GM23338 (cell line): ENCODE data around the gene OR10A2. TPM values are rescaled to one million over a fixed set of nuclear protein-coding genes. Genes with fewer than 3 reads are reported as not detected.
"Not testable (repeated sequence)": the region's sequence is repeated elsewhere in the genome, so short reads cannot be mapped to it uniquely, and the experiment has no call there.

ENCODE experiments used
- ATAC-seq: fragments of 200-7000 bp; cut with Tn5 transposase; 3 replicates; pipeline ENCODE4 v1.9.1; 2020
- DNase-seq: peaks from one replicate; pipeline ENCODE4 v3.0.0-alpha.2; 2015; ENCODE audit warnings: low spot score
- H2AFZ ChIP-seq: fragments of 200-600 bp; sonication (generic); 2 replicates; pipeline ENCODE4 v1.8.0; 2016; ENCODE audit warnings: antibody characterized with exemption, mild to moderate bottlenecking, moderate library complexity
- H3F3A ChIP-seq: fragments of 200-600 bp; sonication (generic); replicated peaks from 2 replicates; pipeline ENCODE4 v1.8.0; 2017; ENCODE audit warnings: antibody characterized with exemption, mixed run types, low read depth
- H3K27ac ChIP-seq: fragments of 200-600 bp; sonication (generic); 2 replicates; pipeline ENCODE4 v1.6.1; 2016; ENCODE audit warnings: low read depth
- H3K27me3 ChIP-seq: fragments of 200-600 bp; sonication (generic); 2 replicates; pipeline ENCODE4 v1.8.0; 2016; ENCODE audit warnings: mild to moderate bottlenecking, mixed run types, moderate library complexity; ENCODE audit not compliant: insufficient read depth
- H3K36me3 ChIP-seq: fragments of 200-600 bp; sonication (generic); 2 replicates; pipeline ENCODE4 v1.8.0; 2016; ENCODE audit warnings: mild to moderate bottlenecking; ENCODE audit not compliant: insufficient read depth
- H3K4me1 ChIP-seq: fragments of 200-600 bp; sonication (generic); 2 replicates; pipeline ENCODE4 v1.8.0; 2016; ENCODE audit warnings: mild to moderate bottlenecking, moderate library complexity; ENCODE audit not compliant: insufficient read depth
- H3K4me2 ChIP-seq: fragments of 200-600 bp; sonication (generic); 2 replicates; pipeline ENCODE4 v1.7.1; 2017; ENCODE audit warnings: mixed run types
- H3K4me3 ChIP-seq: fragments of 200-600 bp; sonication (generic); 2 replicates; pipeline ENCODE4 v1.6.1; 2016; ENCODE audit warnings: mixed run types
- H3K79me2 ChIP-seq: fragments of 200-600 bp; sonication (generic); replicated peaks from 2 replicates; pipeline ENCODE4 v1.8.0; 2017; ENCODE audit warnings: mild to moderate bottlenecking; ENCODE audit not compliant: insufficient read depth
- H3K9me2 ChIP-seq: fragments of 200-600 bp; sonication (generic); 2 replicates; pipeline ENCODE4 v1.8.0; 2017; ENCODE audit not compliant: insufficient read depth
- H4K20me1 ChIP-seq: fragments of 200-600 bp; sonication (generic); replicated peaks from 2 replicates; pipeline ENCODE4 v1.8.0; 2017; ENCODE audit warnings: mild to moderate bottlenecking; ENCODE audit not compliant: insufficient read depth
- H3K27ac Mint-ChIP-seq: 2 replicates; pipeline ENCODE4 v1.8.0; 2020; ENCODE audit warnings: inconsistent platforms, mild to moderate bottlenecking, moderate library complexity, mixed read lengths
- H3K27me3 Mint-ChIP-seq: 3 replicates; pipeline ENCODE4 v1.8.0; 2022; ENCODE audit warnings: low read depth, mild to moderate bottlenecking, moderate library complexity, mixed read lengths, inconsistent platforms; ENCODE audit not compliant: insufficient read depth, poor library complexity
- H3K36me3 Mint-ChIP-seq: 3 replicates; pipeline ENCODE4 v1.8.0; 2021; ENCODE audit warnings: low read depth, mild to moderate bottlenecking, inconsistent platforms, moderate library complexity, mixed read lengths
- H3K4me1 Mint-ChIP-seq: 3 replicates; pipeline ENCODE4 v1.8.0; 2020; ENCODE audit warnings: mild to moderate bottlenecking, inconsistent platforms, mixed read lengths
- H3K4me3 Mint-ChIP-seq: 3 replicates; pipeline ENCODE4 v1.8.0; 2021; ENCODE audit warnings: moderate library complexity, mild to moderate bottlenecking, inconsistent platforms, mixed read lengths
- H3K9me3 Mint-ChIP-seq: 3 replicates; pipeline ENCODE4 v1.8.0; 2020; ENCODE audit warnings: moderate library complexity, mild to moderate bottlenecking, inconsistent platforms, mixed read lengths
- EZH2 ChIP-seq: fragments of 200-600 bp; sonication (generic); IDR thresholded peaks from one replicate; pipeline ENCODE4 v1.8.0; 2017; ENCODE audit warnings: antibody characterized with exemption, mild to moderate bottlenecking, low read depth; ENCODE audit not compliant: unreplicated experiment
- EZH2phosphoT487 ChIP-seq: fragments of 200-600 bp; sonication (generic); IDR thresholded peaks from one replicate; pipeline ENCODE4 v1.8.1; 2018; ENCODE audit warnings: antibody characterized with exemption; ENCODE audit not compliant: unreplicated experiment
- JUNB ChIP-seq: IDR thresholded peaks from one replicate; pipeline ENCODE4 v1.6.1; 2016; ENCODE audit warnings: antibody characterized with exemption; ENCODE audit not compliant: unreplicated experiment
- NANOG ChIP-seq: IDR thresholded peaks from 2 replicates; pipeline ENCODE4 v1.6.1; 2016; ENCODE audit warnings: antibody characterized with exemption, borderline replicate concordance
- POLR2AphosphoS5 ChIP-seq: IDR thresholded peaks from 2 replicates; pipeline ENCODE4 v1.6.1; 2016; ENCODE audit warnings: antibody characterized with exemption, low read depth
- STAT1 ChIP-seq: IDR thresholded peaks from one replicate; pipeline ENCODE4 v1.6.1; 2016; ENCODE audit warnings: antibody characterized with exemption; ENCODE audit not compliant: unreplicated experiment
- ZNF114 ChIP-seq: fragments of 250-450 bp; sonication (Bioruptor Pico); IDR thresholded peaks from 2 replicates; pipeline ENCODE4 v1.5.0; 2020; ENCODE audit warnings: mild to moderate bottlenecking, moderate library complexity
- ZNF331 ChIP-seq: fragments of 250-450 bp; sonication (Bioruptor Pico); IDR thresholded peaks from 2 replicates; pipeline ENCODE4 v1.5.0; 2020; ENCODE audit warnings: low read depth, mild to moderate bottlenecking, moderate library complexity
- polyA plus RNA-seq: library from polyadenylated mRNA; unstranded; fragments of >200 nt; fragmentation: Nextera tagmentation; extraction: Ambion mirVana; gene quantifications from 2 replicates; pipeline ENCODE4 v1.2.1, GENCODE V29; 2016
- total RNA-seq: library from RNA; depleted of rRNA; stranded (reverse); fragments of >200 nt; shearing (Covaris generic); gene quantifications from 2 replicates; pipeline ENCODE4 v1.2.3, GENCODE V29; 2014
- TF ChIP-seq, protein P1 (sequence below): fragments of 250-450 bp; sonication (Bioruptor Pico); IDR thresholded peaks from 2 replicates; pipeline ENCODE4 v1.5.0; 2020; ENCODE audit warnings: mild to moderate bottlenecking, moderate library complexity
- TF ChIP-seq, protein P2 (sequence below): IDR thresholded peaks from 2 replicates; pipeline ENCODE4 v1.6.1; 2016; ENCODE audit warnings: antibody characterized with exemption
- TF ChIP-seq, protein P3 (sequence below): IDR thresholded peaks from one replicate; pipeline ENCODE4 v1.6.1; 2018; ENCODE audit warnings: antibody characterized with exemption; ENCODE audit not compliant: unreplicated experiment
- TF ChIP-seq, protein P4 (sequence below), 2 experiments: fragments of 200-600 bp in 1 of 2; sonication (generic) in 1 of 2; conservative IDR thresholded peaks; 2 replicates each; pipeline versions ENCODE4 v1.5.1 to v1.6.1; 2016 to 2017; ENCODE audit warnings: antibody characterized with exemption in 2 of 2, low read depth in 2 of 2, mild to moderate bottlenecking in 2 of 2, moderate library complexity in 1 of 2

OR10A2 gene
- total and polyA plus RNA-seq, 2 experiments from 2014 or later = 0.27 TPM; not detected in 1

DNA sequence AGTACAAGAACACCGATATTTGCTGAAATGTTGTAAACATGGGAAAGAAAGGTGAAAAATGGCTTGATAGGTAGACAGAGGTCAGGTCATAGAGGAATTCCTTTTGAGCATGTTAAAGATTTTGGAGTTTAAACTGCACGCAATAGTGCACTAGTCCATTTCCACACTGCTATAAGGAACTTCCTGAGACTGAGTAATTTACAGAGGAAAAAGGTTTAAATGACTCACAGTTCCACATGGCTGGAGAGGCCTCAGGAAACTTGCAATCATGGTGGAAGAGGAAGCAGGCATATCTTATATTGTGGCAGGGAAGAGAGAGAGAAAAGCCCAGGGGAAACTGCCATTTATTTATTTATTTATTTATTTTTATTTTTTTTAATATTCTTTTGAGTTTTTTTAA lies 12.3 kb upstream of the OR10A2 start:
- Histone ChIP-seq H3K27me3 (no peaks in the 10 kb centered on the region), H4K20me1 (no peaks in the 10 kb centered on the region), H3K4me1 (peaks cover 7% of the 10 kb centered on the region; the same call in 1 of the 2 replicates), H3K79me2 (no peaks in the 10 kb centered on the region), H3K27ac (no peak overlapping the region), H3K36me3 (no peaks in the 10 kb centered on the region), H3K4me2 (no peak overlapping the region), H3K4me3 (no peak overlapping the region), H2AFZ (no peak overlapping the region), H3K9me2 (peaks cover 27% of the 10 kb centered on the region; the same call in 1 of the 2 replicates), H3F3A (no peaks in the 10 kb centered on the region)
- no peak for TF ChIP-seq POLR2AphosphoS5
- TF ChIP-seq, protein P1, sequence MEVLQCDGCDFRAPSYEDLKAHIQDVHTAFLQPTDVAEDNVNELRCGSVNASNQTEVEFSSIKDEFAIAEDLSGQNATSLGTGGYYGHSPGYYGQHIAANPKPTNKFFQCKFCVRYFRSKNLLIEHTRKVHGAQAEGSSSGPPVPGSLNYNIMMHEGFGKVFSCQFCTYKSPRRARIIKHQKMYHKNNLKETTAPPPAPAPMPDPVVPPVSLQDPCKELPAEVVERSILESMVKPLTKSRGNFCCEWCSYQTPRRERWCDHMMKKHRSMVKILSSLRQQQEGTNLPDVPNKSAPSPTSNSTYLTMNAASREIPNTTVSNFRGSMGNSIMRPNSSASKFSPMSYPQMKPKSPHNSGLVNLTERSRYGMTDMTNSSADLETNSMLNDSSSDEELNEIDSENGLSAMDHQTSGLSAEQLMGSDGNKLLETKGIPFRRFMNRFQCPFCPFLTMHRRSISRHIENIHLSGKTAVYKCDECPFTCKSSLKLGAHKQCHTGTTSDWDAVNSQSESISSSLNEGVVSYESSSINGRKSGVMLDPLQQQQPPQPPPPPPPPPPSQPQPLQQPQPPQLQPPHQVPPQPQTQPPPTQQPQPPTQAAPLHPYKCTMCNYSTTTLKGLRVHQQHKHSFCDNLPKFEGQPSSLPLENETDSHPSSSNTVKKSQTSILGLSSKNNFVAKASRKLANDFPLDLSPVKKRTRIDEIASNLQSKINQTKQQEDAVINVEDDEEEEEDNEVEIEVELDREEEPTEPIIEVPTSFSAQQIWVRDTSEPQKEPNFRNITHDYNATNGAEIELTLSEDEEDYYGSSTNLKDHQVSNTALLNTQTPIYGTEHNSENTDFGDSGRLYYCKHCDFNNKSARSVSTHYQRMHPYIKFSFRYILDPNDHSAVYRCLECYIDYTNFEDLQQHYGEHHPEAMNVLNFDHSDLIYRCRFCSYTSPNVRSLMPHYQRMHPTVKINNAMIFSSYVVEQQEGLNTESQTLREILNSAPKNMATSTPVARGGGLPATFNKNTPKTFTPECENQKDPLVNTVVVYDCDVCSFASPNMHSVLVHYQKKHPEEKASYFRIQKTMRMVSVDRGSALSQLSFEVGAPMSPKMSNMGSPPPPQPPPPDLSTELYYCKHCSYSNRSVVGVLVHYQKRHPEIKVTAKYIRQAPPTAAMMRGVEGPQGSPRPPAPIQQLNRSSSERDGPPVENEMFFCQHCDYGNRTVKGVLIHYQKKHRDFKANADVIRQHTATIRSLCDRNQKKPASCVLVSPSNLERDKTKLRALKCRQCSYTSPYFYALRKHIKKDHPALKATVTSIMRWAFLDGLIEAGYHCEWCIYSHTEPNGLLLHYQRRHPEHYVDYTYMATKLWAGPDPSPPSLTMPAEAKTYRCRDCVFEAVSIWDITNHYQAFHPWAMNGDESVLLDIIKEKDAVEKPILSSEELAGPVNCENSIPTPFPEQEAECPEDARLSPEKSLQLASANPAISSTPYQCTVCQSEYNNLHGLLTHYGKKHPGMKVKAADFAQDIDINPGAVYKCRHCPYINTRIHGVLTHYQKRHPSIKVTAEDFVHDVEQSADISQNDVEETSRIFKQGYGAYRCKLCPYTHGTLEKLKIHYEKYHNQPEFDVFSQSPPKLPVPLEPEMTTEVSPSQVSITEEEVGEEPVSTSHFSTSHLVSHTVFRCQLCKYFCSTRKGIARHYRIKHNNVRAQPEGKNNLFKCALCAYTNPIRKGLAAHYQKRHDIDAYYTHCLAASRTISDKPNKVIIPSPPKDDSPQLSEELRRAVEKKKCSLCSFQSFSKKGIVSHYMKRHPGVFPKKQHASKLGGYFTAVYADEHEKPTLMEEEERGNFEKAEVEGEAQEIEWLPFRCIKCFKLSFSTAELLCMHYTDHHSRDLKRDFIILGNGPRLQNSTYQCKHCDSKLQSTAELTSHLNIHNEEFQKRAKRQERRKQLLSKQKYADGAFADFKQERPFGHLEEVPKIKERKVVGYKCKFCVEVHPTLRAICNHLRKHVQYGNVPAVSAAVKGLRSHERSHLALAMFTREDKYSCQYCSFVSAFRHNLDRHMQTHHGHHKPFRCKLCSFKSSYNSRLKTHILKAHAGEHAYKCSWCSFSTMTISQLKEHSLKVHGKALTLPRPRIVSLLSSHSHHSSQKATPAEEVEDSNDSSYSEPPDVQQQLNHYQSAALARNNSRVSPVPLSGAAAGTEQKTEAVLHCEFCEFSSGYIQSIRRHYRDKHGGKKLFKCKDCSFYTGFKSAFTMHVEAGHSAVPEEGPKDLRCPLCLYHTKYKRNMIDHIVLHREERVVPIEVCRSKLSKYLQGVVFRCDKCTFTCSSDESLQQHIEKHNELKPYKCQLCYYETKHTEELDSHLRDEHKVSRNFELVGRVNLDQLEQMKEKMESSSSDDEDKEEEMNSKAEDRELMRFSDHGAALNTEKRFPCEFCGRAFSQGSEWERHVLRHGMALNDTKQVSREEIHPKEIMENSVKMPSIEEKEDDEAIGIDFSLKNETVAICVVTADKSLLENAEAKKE = no peak
- no peak for TF ChIP-seq EZH2phosphoT487
- TF ChIP-seq, protein P2, sequence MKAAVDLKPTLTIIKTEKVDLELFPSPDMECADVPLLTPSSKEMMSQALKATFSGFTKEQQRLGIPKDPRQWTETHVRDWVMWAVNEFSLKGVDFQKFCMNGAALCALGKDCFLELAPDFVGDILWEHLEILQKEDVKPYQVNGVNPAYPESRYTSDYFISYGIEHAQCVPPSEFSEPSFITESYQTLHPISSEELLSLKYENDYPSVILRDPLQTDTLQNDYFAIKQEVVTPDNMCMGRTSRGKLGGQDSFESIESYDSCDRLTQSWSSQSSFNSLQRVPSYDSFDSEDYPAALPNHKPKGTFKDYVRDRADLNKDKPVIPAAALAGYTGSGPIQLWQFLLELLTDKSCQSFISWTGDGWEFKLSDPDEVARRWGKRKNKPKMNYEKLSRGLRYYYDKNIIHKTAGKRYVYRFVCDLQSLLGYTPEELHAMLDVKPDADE = no peak
- no peak for TF ChIP-seq STAT1
- TF ChIP-seq, protein P3, sequence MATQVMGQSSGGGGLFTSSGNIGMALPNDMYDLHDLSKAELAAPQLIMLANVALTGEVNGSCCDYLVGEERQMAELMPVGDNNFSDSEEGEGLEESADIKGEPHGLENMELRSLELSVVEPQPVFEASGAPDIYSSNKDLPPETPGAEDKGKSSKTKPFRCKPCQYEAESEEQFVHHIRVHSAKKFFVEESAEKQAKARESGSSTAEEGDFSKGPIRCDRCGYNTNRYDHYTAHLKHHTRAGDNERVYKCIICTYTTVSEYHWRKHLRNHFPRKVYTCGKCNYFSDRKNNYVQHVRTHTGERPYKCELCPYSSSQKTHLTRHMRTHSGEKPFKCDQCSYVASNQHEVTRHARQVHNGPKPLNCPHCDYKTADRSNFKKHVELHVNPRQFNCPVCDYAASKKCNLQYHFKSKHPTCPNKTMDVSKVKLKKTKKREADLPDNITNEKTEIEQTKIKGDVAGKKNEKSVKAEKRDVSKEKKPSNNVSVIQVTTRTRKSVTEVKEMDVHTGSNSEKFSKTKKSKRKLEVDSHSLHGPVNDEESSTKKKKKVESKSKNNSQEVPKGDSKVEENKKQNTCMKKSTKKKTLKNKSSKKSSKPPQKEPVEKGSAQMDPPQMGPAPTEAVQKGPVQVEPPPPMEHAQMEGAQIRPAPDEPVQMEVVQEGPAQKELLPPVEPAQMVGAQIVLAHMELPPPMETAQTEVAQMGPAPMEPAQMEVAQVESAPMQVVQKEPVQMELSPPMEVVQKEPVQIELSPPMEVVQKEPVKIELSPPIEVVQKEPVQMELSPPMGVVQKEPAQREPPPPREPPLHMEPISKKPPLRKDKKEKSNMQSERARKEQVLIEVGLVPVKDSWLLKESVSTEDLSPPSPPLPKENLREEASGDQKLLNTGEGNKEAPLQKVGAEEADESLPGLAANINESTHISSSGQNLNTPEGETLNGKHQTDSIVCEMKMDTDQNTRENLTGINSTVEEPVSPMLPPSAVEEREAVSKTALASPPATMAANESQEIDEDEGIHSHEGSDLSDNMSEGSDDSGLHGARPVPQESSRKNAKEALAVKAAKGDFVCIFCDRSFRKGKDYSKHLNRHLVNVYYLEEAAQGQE = no peak
- TF ChIP-seq, protein P4, sequence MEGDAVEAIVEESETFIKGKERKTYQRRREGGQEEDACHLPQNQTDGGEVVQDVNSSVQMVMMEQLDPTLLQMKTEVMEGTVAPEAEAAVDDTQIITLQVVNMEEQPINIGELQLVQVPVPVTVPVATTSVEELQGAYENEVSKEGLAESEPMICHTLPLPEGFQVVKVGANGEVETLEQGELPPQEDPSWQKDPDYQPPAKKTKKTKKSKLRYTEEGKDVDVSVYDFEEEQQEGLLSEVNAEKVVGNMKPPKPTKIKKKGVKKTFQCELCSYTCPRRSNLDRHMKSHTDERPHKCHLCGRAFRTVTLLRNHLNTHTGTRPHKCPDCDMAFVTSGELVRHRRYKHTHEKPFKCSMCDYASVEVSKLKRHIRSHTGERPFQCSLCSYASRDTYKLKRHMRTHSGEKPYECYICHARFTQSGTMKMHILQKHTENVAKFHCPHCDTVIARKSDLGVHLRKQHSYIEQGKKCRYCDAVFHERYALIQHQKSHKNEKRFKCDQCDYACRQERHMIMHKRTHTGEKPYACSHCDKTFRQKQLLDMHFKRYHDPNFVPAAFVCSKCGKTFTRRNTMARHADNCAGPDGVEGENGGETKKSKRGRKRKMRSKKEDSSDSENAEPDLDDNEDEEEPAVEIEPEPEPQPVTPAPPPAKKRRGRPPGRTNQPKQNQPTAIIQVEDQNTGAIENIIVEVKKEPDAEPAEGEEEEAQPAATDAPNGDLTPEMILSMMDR (conservative IDR thresholded peaks at IDR 0.05; ENCODE audit: low read depth in 2 of 2) = no peak
- TF ChIP-seq ZNF114 = no peak
- no peak for TF ChIP-seq EZH2
- no peak for TF ChIP-seq JUNB
- no peak for TF ChIP-seq NANOG
- TF ChIP-seq ZNF331 (CRISPR knock-in tag) = no peak
- no peak for DNase-seq
- Mint-ChIP-seq H3K9me3 (peaks cover 25% of the 10 kb centered on the region), H3K27ac (no peak overlapping the region), H3K4me3 (no peak overlapping the region), H3K36me3 (peaks cover 18% of the 10 kb centered on the region), H3K4me1 (peaks cover 8% of the 10 kb centered on the region), H3K27me3 (peaks cover 1% of the 10 kb centered on the region)
- ATAC-seq = no peak

DNA sequence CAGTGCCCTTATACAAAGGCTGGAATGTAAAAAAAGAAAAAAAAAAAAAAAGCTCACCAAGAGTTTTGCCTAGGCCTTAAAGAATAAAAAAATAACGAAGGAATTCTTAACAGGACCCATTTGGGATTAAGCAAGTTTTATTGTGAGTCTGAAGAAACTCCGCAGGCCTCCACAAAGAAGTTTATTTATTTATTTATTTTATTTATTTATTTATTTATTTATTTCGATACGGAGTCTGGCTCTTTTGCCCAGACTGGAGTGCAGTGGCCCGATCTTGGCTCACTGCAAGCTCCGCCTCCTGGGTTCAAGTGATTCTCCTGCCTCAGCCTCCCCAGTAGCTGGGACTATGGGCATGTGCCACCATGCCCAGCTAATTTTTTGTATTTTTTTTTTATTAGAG lies 8.1 kb upstream of the OR10A2 start:
- not testable (repeated sequence) for H3K4me1 Mint-ChIP-seq, H3F3A ChIP-seq, H2AFZ ChIP-seq, H4K20me1 ChIP-seq, DNase-seq, H3K4me2 ChIP-seq, H3K4me3 Mint-ChIP-seq, H3K27ac ChIP-seq, H3K79me2 ChIP-seq, H3K27ac Mint-ChIP-seq, ATAC-seq, H3K27me3 Mint-ChIP-seq, H3K27me3 ChIP-seq, H3K4me3 ChIP-seq, H3K4me1 ChIP-seq, H3K36me3 ChIP-seq
- peaks cover 29% of the 10 kb centered on the region for H3K9me3 Mint-ChIP-seq
- peaks cover 21% of the 10 kb centered on the region for H3K36me3 Mint-ChIP-seq
- H3K9me2 ChIP-seq = peaks cover 12% of the 10 kb centered on the region
